ENCODE data around the gene TBC1D14.

Gene TBC1D14

DNA sequence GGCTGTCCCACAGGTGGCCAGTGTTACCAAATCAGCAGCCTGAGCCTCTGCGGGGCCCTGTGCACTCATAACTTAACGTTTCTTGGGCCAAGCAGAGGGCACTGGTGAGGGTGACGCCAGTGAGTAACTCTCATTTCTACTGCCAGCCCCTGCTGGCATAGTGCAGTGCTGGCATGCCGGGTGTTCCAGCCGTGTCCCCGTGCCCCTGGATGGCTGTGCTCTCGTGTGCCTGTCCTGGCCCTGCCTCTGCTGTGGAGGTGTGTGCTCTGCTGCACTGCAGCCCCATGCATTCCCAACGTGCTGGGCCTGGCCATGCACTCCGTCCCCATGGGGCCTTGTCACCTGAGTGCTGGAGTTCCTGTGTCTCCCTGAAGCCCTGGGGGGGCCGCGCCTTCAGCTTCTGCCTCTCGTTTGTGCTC, 14.7 kb downstream of the TBC1D14 start:
- Histone ChIP-seq H3K4me3 (ENCODE audit: low read depth in 1 of 2, low read length in 2 of 2) (no peak overlapping the region), H3K27ac (ENCODE audit: low read depth, low read length) (no peak overlapping the region), H3K9ac (ENCODE audit: low read length) (no peak overlapping the region), H3K9me3 (ENCODE audit: low read length) (no peaks in the 10 kb centered on the region), H3K27me3 (ENCODE audit: control insufficient read depth in 1 of 2, insufficient read depth in 2 of 2, low read length in 2 of 2) (no peaks in the 10 kb centered on the region), H3K36me3 (ENCODE audit: insufficient read depth, low read length) (peaks cover 23% of the 10 kb centered on the region), H3K4me1 (ENCODE audit: insufficient read depth, low read length) (no peaks in the 10 kb centered on the region)

DNA sequence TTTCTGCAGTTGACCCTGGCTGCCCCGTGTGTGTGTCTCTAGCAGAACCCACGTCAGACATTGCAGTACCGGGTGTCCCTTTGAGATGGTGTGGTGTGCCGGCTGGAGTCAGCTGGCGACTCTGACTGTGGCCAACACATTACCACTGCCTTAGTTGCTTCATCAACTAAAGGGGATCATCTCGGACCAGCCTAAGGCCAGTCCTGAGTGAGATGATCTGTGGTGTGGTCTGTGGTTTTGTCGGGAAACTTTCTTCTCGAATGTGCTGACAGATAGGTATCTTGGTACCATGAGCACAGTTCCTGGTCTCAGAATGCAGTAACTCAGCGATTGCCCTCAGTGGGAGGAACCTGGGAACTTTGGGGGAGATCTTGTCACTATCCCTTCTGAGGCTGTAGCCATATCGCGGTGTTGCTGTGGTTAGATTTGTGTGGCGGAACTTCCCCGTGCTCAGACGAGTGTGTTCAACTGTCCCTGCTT, 15.8 kb downstream of the TBC1D14 start:
- Histone ChIP-seq H3K9me3 (ENCODE audit: low read length) (no peaks in the 10 kb centered on the region), H3K27me3 (ENCODE audit: control insufficient read depth in 1 of 2, insufficient read depth in 2 of 2, low read length in 2 of 2) (no peaks in the 10 kb centered on the region), H3K4me3 (ENCODE audit: low read depth in 1 of 2, low read length in 2 of 2) (no peak overlapping the region), H3K36me3 (ENCODE audit: insufficient read depth, low read length) (peaks cover 23% of the 10 kb centered on the region), H3K9ac (ENCODE audit: low read length) (no peak overlapping the region), H3K4me1 (ENCODE audit: insufficient read depth, low read length) (no peaks in the 10 kb centered on the region), H3K27ac (ENCODE audit: low read depth, low read length) (no peak overlapping the region)

DNA sequence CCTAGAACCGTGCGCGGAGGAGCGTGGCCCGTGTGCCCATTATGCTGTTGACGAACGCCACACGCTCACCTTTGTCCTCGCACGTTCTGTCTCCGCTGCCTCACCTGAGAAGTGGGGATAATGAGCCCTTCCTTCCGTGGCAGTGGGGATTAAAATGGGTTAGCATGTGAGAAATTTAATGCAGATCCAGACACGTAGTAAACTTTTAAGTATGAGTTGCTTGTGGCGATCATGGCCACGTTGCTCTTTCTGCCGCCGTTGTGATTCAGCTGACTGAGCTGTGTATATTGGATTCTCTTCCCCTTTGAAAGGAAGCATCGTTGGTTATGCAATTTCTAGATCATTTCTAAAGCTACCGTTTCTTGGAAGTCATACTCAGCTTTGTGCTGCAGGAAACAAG, 16.5 kb downstream of the TBC1D14 start:
- Histone ChIP-seq H3K4me3 (ENCODE audit: low read depth in 1 of 2, low read length in 2 of 2) (no peak overlapping the region), H3K4me1 (ENCODE audit: insufficient read depth, low read length) (no peaks in the 10 kb centered on the region), H3K27me3 (ENCODE audit: control insufficient read depth in 1 of 2, insufficient read depth in 2 of 2, low read length in 2 of 2) (no peaks in the 10 kb centered on the region), H3K9ac (ENCODE audit: low read length) (no peak overlapping the region), H3K36me3 (ENCODE audit: insufficient read depth, low read length) (peaks cover 23% of the 10 kb centered on the region), H3K9me3 (ENCODE audit: low read length) (no peaks in the 10 kb centered on the region), H3K27ac (ENCODE audit: low read depth, low read length) (no peak overlapping the region)

DNA sequence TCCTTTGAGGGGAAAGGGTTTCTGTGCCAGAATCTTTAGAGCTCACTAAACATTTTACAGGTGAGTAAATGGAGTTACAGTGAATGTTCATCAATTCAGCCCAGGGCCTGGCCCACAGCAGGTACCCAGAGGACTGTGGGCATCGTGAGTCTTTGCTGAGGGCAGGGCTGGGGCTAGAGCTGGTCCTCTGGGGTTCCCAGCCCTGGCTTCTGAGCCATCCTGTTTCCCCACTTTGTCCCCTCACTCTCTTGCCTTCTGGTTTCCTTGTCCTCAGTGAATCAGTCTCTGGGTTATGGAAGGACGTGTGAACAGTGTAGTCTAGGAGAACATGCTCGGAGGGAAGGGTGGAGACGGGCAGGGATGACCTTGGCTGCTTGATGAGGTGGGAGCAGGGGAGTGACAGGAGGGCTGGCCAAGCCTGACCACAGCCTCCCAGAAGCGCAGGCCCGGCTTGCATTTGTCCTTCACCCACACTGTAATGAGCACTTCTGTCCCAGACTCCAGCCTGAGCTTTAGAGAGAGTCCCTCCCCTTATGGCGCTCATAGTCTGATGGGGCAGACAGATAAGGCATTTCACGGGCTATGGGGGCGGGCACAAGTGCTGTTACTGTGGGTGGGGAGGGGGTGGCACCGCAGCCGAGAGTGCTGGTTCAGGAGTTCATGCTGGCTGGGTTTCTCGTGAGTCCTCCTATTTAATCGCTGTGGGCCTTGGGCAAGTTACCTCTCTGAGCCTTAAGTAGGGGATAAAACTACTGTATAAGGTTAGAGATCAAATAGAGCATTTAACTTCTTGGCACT, 17.3 kb downstream of the TBC1D14 start:
- no peaks in the 10 kb centered on the region for H3K9me3 ChIP-seq (ENCODE audit: low read length)
- no peak overlapping the region for H3K27ac ChIP-seq (ENCODE audit: low read depth, low read length)
- H3K27me3 ChIP-seq (ENCODE audit: control insufficient read depth in 1 of 2, insufficient read depth in 2 of 2, low read length in 2 of 2) = no peaks in the 10 kb centered on the region
- peaks cover 23% of the 10 kb centered on the region for H3K36me3 ChIP-seq (ENCODE audit: insufficient read depth, low read length)
- no peak overlapping the region for H3K4me3 ChIP-seq (ENCODE audit: low read depth in 1 of 2, low read length in 2 of 2)
- no peak overlapping the region for H3K9ac ChIP-seq (ENCODE audit: low read length)
- no peaks in the 10 kb centered on the region for H3K4me1 ChIP-seq (ENCODE audit: insufficient read depth, low read length)

DNA sequence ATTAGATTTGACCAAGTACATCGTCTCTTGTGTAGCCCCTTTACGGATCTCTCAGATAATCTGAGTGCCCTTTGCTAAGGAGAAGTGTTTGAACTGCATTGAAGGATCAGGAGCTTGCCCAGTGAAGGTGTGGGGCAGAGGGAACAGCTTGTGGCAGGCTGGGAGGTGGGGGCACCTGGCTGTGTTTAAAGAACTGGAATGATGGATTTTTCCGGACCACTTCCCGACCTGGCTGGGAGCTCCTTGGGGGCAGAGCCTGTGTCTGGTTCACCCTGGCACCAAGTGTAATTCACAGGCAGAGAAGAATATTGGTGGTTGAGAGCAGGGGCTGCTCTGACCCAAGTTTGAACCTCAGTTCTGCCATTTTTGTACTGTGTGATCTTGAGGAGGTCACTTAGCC, 18.5 kb downstream of the TBC1D14 start:
- H3K9me3 ChIP-seq (ENCODE audit: low read length) = no peaks in the 10 kb centered on the region
- no peak overlapping the region for H3K4me3 ChIP-seq (ENCODE audit: low read depth in 1 of 2, low read length in 2 of 2)
- no peak overlapping the region for H3K27ac ChIP-seq (ENCODE audit: low read depth, low read length)
- H3K4me1 ChIP-seq (ENCODE audit: insufficient read depth, low read length) = no peaks in the 10 kb centered on the region
- H3K36me3 ChIP-seq (ENCODE audit: insufficient read depth, low read length) = peaks cover 23% of the 10 kb centered on the region
- H3K9ac ChIP-seq (ENCODE audit: low read length) = no peak overlapping the region
- H3K27me3 ChIP-seq (ENCODE audit: control insufficient read depth in 1 of 2, insufficient read depth in 2 of 2, low read length in 2 of 2) = no peaks in the 10 kb centered on the region

DNA sequence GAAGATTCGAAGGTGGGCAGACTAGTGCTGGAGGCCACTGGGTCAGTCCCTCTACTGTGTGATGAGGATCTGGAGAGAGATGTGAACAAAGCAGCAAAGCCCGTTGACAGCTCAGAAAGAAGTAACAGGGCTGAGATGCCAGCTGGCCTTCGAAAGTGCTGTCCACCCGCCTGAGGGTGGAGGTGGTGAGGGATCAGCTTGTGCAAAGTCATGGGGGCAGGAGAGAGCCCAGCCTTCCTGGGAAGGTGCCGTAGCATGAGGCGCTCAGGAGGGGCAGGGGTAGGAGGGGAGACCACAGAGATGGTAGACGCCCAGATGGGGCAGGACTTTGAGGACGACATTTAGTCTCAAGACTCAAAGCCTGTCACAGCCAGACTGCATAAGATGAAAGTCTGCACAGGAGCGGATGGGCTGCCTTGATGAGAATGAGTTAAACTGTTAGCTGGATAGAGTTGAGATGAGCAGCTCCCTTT, 19.7 kb downstream of the TBC1D14 start:
- Histone ChIP-seq H3K9ac (ENCODE audit: low read length) (no peak overlapping the region), H3K27me3 (ENCODE audit: control insufficient read depth in 1 of 2, insufficient read depth in 2 of 2, low read length in 2 of 2) (no peaks in the 10 kb centered on the region), H3K4me1 (ENCODE audit: insufficient read depth, low read length) (no peaks in the 10 kb centered on the region), H3K36me3 (ENCODE audit: insufficient read depth, low read length) (peaks cover 13% of the 10 kb centered on the region), H3K4me3 (ENCODE audit: low read depth in 1 of 2, low read length in 2 of 2) (no peak overlapping the region), H3K27ac (ENCODE audit: low read depth, low read length) (no peak overlapping the region), H3K9me3 (ENCODE audit: low read length) (no peaks in the 10 kb centered on the region)

DNA sequence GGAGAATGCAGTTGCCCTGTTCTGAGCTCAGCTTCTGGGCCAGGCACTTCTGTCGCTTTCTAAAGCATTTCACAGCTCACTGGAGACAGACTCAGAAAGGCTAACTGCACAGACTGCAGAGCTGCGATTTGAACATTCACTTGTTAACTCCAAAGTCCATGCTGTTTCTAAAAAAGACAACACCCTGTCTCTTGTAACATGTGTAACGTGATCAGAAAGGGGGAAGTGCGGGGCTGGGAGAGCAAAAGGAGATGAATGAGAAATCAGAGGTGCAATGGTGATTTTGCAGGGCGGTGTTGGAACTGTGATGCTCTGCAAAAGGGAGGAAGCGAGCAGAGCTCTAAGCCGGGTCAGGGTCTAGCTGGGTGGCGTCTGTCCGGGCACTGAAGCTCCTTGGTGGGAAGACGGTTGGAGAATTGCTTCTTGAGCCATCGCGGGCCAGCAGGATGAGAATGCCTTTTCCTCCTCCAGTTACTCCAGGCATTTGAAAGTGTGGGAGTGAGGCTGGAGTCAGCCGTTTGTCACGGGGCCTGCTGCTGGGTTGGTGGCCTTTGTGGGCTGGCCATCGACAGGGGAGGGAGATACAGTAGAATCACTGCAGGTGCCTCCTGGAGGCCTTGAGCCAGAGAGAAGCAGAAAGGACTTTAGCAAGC, 20.3 kb downstream of the TBC1D14 start:
- H3K4me3 ChIP-seq (ENCODE audit: low read depth in 1 of 2, low read length in 2 of 2) = no peak overlapping the region
- no peaks in the 10 kb centered on the region for H3K9me3 ChIP-seq (ENCODE audit: low read length)
- no peak overlapping the region for H3K9ac ChIP-seq (ENCODE audit: low read length)
- no peak overlapping the region for H3K27ac ChIP-seq (ENCODE audit: low read depth, low read length)
- no peaks in the 10 kb centered on the region for H3K27me3 ChIP-seq (ENCODE audit: control insufficient read depth in 1 of 2, insufficient read depth in 2 of 2, low read length in 2 of 2)
- H3K4me1 ChIP-seq (ENCODE audit: insufficient read depth, low read length) = no peaks in the 10 kb centered on the region
- H3K36me3 ChIP-seq (ENCODE audit: insufficient read depth, low read length) = peaks cover 8% of the 10 kb centered on the region

DNA sequence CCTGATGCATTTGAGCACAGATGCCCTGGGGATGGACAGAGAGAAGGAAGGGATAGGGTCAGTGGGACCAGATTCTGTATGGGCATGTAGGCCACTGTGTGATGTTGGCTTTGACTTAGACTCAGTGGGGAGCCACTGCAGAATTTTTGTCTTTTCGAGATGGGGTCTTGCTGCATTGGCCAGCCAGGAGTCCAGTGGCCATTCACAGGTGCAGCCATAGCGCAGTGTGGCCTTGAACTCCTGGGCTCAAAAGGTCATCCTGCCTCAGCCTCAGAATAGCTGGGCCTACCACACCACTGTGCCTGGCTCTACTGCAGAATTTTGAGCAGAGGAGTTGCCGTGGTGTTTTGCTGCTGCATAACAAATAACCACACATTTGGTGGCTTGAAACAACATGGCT, 22.8 kb downstream of the TBC1D14 start:
- Histone ChIP-seq H3K36me3 (ENCODE audit: insufficient read depth, low read length) (no peaks in the 10 kb centered on the region), H3K9ac (ENCODE audit: low read length) (no peak overlapping the region), H3K27ac (ENCODE audit: low read depth, low read length) (no peak overlapping the region), H3K9me3 (ENCODE audit: low read length) (no peaks in the 10 kb centered on the region), H3K4me1 (ENCODE audit: insufficient read depth, low read length) (no peaks in the 10 kb centered on the region), H3K4me3 (ENCODE audit: low read depth in 1 of 2, low read length in 2 of 2) (no peak overlapping the region), H3K27me3 (ENCODE audit: control insufficient read depth in 1 of 2, insufficient read depth in 2 of 2, low read length in 2 of 2) (no peaks in the 10 kb centered on the region)

DNA sequence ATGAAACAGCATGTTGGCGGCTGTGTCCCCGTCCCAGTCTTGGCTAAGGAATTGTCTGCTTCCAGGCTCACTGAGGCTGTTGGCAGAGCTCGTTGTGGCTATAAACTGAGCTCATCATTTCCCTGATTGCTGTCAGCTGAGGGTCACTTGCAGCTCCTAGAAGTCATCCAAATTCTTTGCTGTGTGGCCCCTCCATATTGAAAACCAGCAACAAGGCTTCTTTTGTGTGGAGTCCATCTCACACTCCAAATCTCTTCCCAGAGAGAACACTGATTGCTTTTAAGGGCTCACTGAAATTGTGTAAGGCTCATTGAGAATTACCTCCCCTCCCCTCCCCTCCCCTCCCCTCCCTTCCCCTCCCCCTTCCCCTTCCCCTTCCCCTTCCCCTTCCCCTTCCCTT, 23.3 kb downstream of the TBC1D14 start:
- Histone ChIP-seq H3K36me3 (ENCODE audit: insufficient read depth, low read length) (no peaks in the 10 kb centered on the region), H3K27ac (ENCODE audit: low read depth, low read length) (no peak overlapping the region), H3K4me1 (ENCODE audit: insufficient read depth, low read length) (no peaks in the 10 kb centered on the region), H3K9me3 (ENCODE audit: low read length) (no peaks in the 10 kb centered on the region), H3K27me3 (ENCODE audit: control insufficient read depth in 1 of 2, insufficient read depth in 2 of 2, low read length in 2 of 2) (no peaks in the 10 kb centered on the region), H3K4me3 (ENCODE audit: low read depth in 1 of 2, low read length in 2 of 2) (no peak overlapping the region), H3K9ac (ENCODE audit: low read length) (no peak overlapping the region)

DNA sequence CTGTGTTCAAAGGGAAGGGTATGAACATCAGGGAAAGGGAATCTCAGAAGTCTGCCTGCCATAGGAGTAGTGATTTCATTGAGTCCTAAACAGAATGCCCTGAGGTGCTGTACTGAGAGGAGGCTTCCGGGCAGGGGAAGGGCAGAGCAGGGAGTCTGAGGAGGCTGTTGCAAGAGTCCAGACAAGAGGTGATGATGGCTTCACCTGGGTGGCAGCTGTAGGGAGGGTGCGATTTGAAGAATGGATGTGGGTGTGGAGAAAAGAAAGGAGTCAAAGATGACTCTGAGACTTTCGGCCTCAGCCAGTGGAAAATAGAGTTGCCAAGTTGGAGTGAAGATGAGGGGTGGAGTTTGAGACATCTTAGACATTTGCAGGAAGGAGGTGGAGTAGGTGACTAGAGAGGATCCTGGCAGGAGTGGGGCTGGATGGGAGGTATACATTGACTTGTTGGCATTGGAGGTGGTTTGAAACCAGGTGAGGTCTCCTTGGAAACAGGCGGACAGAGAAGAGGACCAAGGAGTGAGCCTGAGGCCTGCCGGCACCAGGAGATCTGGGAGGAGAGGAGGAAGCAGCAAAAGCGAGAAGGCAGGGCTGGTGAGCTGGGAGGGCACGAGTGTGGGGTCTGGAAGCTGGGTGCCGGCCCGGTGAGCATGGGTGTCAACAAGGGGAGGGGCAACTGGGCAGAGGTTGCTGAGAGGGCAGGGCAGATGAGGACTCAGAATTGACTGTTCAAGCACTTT, 24.2 kb downstream of the TBC1D14 start:
- H3K4me3 ChIP-seq (ENCODE audit: low read depth in 1 of 2, low read length in 2 of 2) = no peak overlapping the region
- H3K9ac ChIP-seq (ENCODE audit: low read length) = no peak overlapping the region
- no peaks in the 10 kb centered on the region for H3K4me1 ChIP-seq (ENCODE audit: insufficient read depth, low read length)
- H3K9me3 ChIP-seq (ENCODE audit: low read length) = no peaks in the 10 kb centered on the region
- H3K27me3 ChIP-seq (ENCODE audit: control insufficient read depth in 1 of 2, insufficient read depth in 2 of 2, low read length in 2 of 2) = no peaks in the 10 kb centered on the region
- H3K36me3 ChIP-seq (ENCODE audit: insufficient read depth, low read length) = no peaks in the 10 kb centered on the region
- no peak overlapping the region for H3K27ac ChIP-seq (ENCODE audit: low read depth, low read length)

DNA sequence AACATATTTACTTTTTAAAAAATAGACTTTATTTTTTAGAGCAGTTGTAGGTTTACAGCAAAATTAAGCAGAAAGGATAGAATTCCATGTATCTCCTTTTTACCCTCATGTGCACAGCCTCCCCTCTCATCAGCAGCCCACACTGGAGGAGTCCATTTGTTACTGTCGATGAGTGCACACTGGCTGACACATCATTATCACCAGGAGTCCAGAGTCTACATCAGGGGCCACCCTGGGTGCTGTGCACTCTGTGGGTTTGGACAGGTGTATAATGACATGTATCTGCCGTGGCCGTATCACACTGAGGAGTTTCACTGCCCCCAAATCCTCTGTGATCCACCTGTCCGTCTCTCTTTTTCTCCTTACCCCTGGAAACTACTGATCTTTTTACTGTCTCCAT, 26.3 kb downstream of the TBC1D14 start:
- Histone ChIP-seq H3K27ac (ENCODE audit: low read depth, low read length) (no peak overlapping the region), H3K9me3 (ENCODE audit: low read length) (no peaks in the 10 kb centered on the region), H3K9ac (ENCODE audit: low read length) (no peak overlapping the region), H3K36me3 (ENCODE audit: insufficient read depth, low read length) (no peaks in the 10 kb centered on the region), H3K27me3 (ENCODE audit: control insufficient read depth in 1 of 2, insufficient read depth in 2 of 2, low read length in 2 of 2) (no peaks in the 10 kb centered on the region), H3K4me3 (ENCODE audit: low read depth in 1 of 2, low read length in 2 of 2) (no peak overlapping the region), H3K4me1 (ENCODE audit: insufficient read depth, low read length) (peaks cover 6% of the 10 kb centered on the region)
